DMS153 treated with DMSO at 0.1 percent for 48 hours (cell line): ENCODE measurements around the gene ST6GALNAC5.
"Not testable (repeated sequence)": the region's sequence is repeated elsewhere in the genome, so short reads cannot be mapped to it uniquely, and the experiment has no call there.

ENCODE experiments used
- DNase-seq: peaks from one replicate; lab custom pipeline; 2025; ENCODE audit not compliant: unreplicated experiment; lab: John Stamatoyannopoulos, UW

ST6GALNAC5 gene

GRCh38 chr1:76866566-76866965, 714 bp upstream of the ST6GALNAC5 start:
- DNase-seq = no peak

GRCh38 chr1:76868154-76868882, 1.0 kb downstream of the ST6GALNAC5 start:
- no peak for DNase-seq

- no peak for DNase-seq
Measured at GRCh38 chr1:76868916-76869315, 1.6 kb downstream of the ST6GALNAC5 start.

GRCh38 chr1:76870037-76870436, 2.8 kb downstream of the ST6GALNAC5 start:
- DNase-seq = no peak

- no peak for DNase-seq
Measured at GRCh38 chr1:76871355-76871974, 4.2 kb downstream of the ST6GALNAC5 start.

- no peak for DNase-seq
Measured at GRCh38 chr1:76872944-76873343, 5.7 kb downstream of the ST6GALNAC5 start.

GRCh38 chr1:76876655-76877395, 9.5 kb downstream of the ST6GALNAC5 start:
- no peak for DNase-seq

GRCh38 chr1:76879014-76879413, 11.7 kb downstream of the ST6GALNAC5 start:
- DNase-seq = not testable (repeated sequence)

GRCh38 chr1:76881762-76882161, 14.5 kb downstream of the ST6GALNAC5 start:
- no peak for DNase-seq

- no peak for DNase-seq
Measured at GRCh38 chr1:76891931-76892622, 24.8 kb downstream of the ST6GALNAC5 start.

- DNase-seq = no peak
Measured at GRCh38 chr1:76892675-76893074, 25.4 kb downstream of the ST6GALNAC5 start.

GRCh38 chr1:76901158-76901767, 34.0 kb downstream of the ST6GALNAC5 start:
- DNase-seq = peak; percentile 16

- no peak for DNase-seq
Measured at GRCh38 chr1:76905876-76906595, 38.8 kb downstream of the ST6GALNAC5 start.

- DNase-seq = no peak
Measured at GRCh38 chr1:76909311-76909710, 42.0 kb downstream of the ST6GALNAC5 start.

GRCh38 chr1:76919085-76919484, 51.8 kb downstream of the ST6GALNAC5 start:
- no peak for DNase-seq

GRCh38 chr1:76921590-76921989, 54.3 kb downstream of the ST6GALNAC5 start:
- no peak for DNase-seq

GRCh38 chr1:76925825-76926224, 58.5 kb downstream of the ST6GALNAC5 start:
- DNase-seq = no peak

GRCh38 chr1:76928522-76928921, 61.2 kb downstream of the ST6GALNAC5 start:
- DNase-seq = no peak

GRCh38 chr1:76929136-76929535, 61.9 kb downstream of the ST6GALNAC5 start:
- DNase-seq = no peak
